Gastroesophageal sphincter (tissue), 3 donors: Measurements from ENCODE around the gene DSCAML1.

ENCODE experiments used
- CTCF ChIP-seq, 4 experiments: fragments of 200-600 bp in 2 of 4; fragments of 450-650 bp in 2 of 4; sonication (generic) in 1 of 4; IDR thresholded peaks; one replicate each; pipeline ENCODE4 v1.5.1; 2017 to 2019; ENCODE audit warnings: antibody characterized with exemption in 4 of 4, mild to moderate bottlenecking in 2 of 4, moderate library complexity in 2 of 4
- EP300 ChIP-seq: sonication (generic); formaldehyde crosslinking; IDR thresholded peaks from one replicate; pipeline ENCODE4 v1.6.1; 2017; ENCODE audit warnings: antibody characterized with exemption, mild to moderate bottlenecking
- POLR2A ChIP-seq, 2 donors: fragments of 450-650 bp; IDR thresholded peaks; one replicate each; pipeline ENCODE4 v1.6.1; 2017; ENCODE audit warnings: antibody characterized with exemption in 2 of 2, mild to moderate bottlenecking in 2 of 2, moderate library complexity in 1 of 2
- POLR2AphosphoS5 ChIP-seq: sonication (generic); formaldehyde crosslinking; IDR thresholded peaks from one replicate; pipeline ENCODE4 v1.6.1; 2017; ENCODE audit warnings: antibody characterized with exemption

DNA sequence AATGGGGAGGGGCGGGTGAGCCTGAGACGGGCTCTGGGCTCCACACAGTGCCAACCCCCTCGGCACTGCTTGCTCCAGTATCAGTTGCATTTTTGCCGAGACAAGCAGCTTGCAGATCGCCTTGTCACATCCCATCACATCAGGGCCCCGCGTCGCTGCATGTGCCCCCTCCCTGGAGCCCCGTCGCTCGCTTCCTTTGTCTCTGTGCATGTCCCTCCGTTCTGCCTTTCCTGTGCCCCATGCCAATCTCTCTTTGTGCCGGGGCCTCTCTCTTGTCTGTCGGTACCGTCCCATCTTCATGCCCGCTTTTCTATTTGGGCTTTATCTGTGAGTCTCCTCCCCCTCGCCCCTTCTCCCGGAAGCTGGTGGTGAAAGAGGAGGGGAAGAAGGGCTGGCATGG is 267.2 kb downstream of the DSCAML1 start:
- no peak for TF ChIP-seq EP300
- TF ChIP-seq CTCF (IDR thresholded peaks at IDR 0.05), result no peak
- no peak for TF ChIP-seq POLR2A (IDR thresholded peaks at IDR 0.05)
- TF ChIP-seq POLR2AphosphoS5, result no peak
